ENCODE data around the gene CAPN8. TPM values are rescaled to one million over a fixed set of nuclear protein-coding genes. Genes with fewer than 3 reads are reported as not detected.
"Not testable (repeated sequence)": the region's sequence is repeated elsewhere in the genome, so short reads cannot be mapped to it uniquely, and the experiment has no call there.

CAPN8 gene
- total RNA-seq, 1 donor from 2014 or later, result 97.2 TPM

- DNase-seq (ENCODE audit: low spot score), result no peak
Observed at GRCh38 chr1:223525957-223526356, 139.5 kb downstream of the CAPN8 start.

- DNase-seq (ENCODE audit: low spot score), result no peak
Observed at GRCh38 chr1:223525546-223525945, 140.0 kb downstream of the CAPN8 start.

- DNase-seq (ENCODE audit: low spot score), result no peak
Observed at GRCh38 chr1:223524930-223525451, 140.5 kb downstream of the CAPN8 start.

- no peak for DNase-seq (ENCODE audit: low spot score)
Observed at GRCh38 chr1:223521150-223521549, 144.4 kb downstream of the CAPN8 start.

- DNase-seq (ENCODE audit: low spot score), result no peak
Observed at GRCh38 chr1:223520200-223520599, 145.3 kb downstream of the CAPN8 start.

- DNase-seq (ENCODE audit: low spot score), result no peak
Observed at GRCh38 chr1:223519116-223519515, 146.4 kb downstream of the CAPN8 start.

- not testable (repeated sequence) for DNase-seq (ENCODE audit: low spot score)
Observed at GRCh38 chr1:223518553-223518952, 146.9 kb downstream of the CAPN8 start.

- no peak for DNase-seq (ENCODE audit: low spot score)
Observed at GRCh38 chr1:223515926-223516325, 149.6 kb downstream of the CAPN8 start.

GRCh38 chr1:223515421-223515820 is 150.1 kb downstream of the CAPN8 start:
- DNase-seq (ENCODE audit: low spot score), result no peak

- no peak for DNase-seq (ENCODE audit: low spot score)
Observed at GRCh38 chr1:223514644-223515043, 150.9 kb downstream of the CAPN8 start.

- no peak for DNase-seq (ENCODE audit: low spot score)
Observed at GRCh38 chr1:223513309-223513708, 152.2 kb downstream of the CAPN8 start.

GRCh38 chr1:223512057-223512456 is 153.4 kb downstream of the CAPN8 start:
- DNase-seq (ENCODE audit: low spot score), result no peak

GRCh38 chr1:223508796-223509195 is 156.7 kb downstream of the CAPN8 start:
- no peak for DNase-seq (ENCODE audit: low spot score)

- DNase-seq (ENCODE audit: low spot score), result peak; percentile 81
Observed at GRCh38 chr1:223504741-223505140, 160.8 kb downstream of the CAPN8 start.

- DNase-seq (ENCODE audit: low spot score), result no peak
Observed at GRCh38 chr1:223503348-223503747, 162.2 kb downstream of the CAPN8 start.

GRCh38 chr1:223500560-223501425 is 164.7 kb downstream of the CAPN8 start:
- DNase-seq (ENCODE audit: low spot score), result peak; percentile 64

- no peak for DNase-seq (ENCODE audit: low spot score)
Observed at GRCh38 chr1:223496883-223497282, 168.6 kb downstream of the CAPN8 start.

- no peak for DNase-seq (ENCODE audit: low spot score)
Observed at GRCh38 chr1:223494926-223495645, 170.4 kb downstream of the CAPN8 start.

- DNase-seq (ENCODE audit: low spot score), result no peak
Observed at GRCh38 chr1:223492044-223492443, 173.5 kb downstream of the CAPN8 start.

All from ureter (tissue), 1 donor.